CD14-positive monocyte (primary cell): ENCODE measurements around the gene P2RX5. TPM values are rescaled to one million over a fixed set of nuclear protein-coding genes. Genes with fewer than 3 reads are reported as not detected.
A peak's percentile ranks its signal among the peaks of the same experiment; 100 is the strongest.

ENCODE experiments used
- DNase-seq, 3 donors: peaks; one replicate each; pipeline ENCODE4 v3.0.0-alpha.2; 2011 to 2022
- H2AFZ ChIP-seq: 2 replicates; pipeline ENCODE4 v1.6.0; 2012; ENCODE audit warnings: mild to moderate bottlenecking, low read depth, low read length, inconsistent platforms; ENCODE audit not compliant: insufficient read depth, poor library complexity, severe bottlenecking
- H3K27ac ChIP-seq, 2 donors: 1 replicate in 1 of 2; 2 replicates in 1 of 2; pipeline ENCODE4 v1.5.1; 2012 to 2013; ENCODE audit warnings: low read length in 2 of 2, control low read depth in 1 of 2, inconsistent platforms in 1 of 2, low read depth in 1 of 2, mild to moderate bottlenecking in 1 of 2
- H3K27me3 ChIP-seq, 2 donors: one replicate each; pipeline versions ENCODE4 v1.6.0 to v1.6.1; 2011 to 2013; ENCODE audit warnings: low read length in 2 of 2; ENCODE audit not compliant: control insufficient read depth in 2 of 2, insufficient read depth in 2 of 2
- H3K36me3 ChIP-seq, 2 donors: replicated peaks in 1 of 2; 1 replicate in 1 of 2; 2 replicates in 1 of 2; pipeline versions ENCODE4 v1.5.1 to v1.6.1; 2012 to 2013; ENCODE audit warnings: low read length in 2 of 2, control low read depth in 1 of 2, inconsistent platforms in 1 of 2, mild to moderate bottlenecking in 1 of 2; ENCODE audit not compliant: insufficient read depth in 2 of 2, control insufficient read depth in 1 of 2
- H3K4me1 ChIP-seq, 2 donors: 1 replicate in 1 of 2; 2 replicates in 1 of 2; pipeline versions ENCODE4 v1.5.1 to v1.6.1; 2012 to 2013; ENCODE audit warnings: low read length in 2 of 2, control low read depth in 1 of 2, inconsistent platforms in 1 of 2, mild to moderate bottlenecking in 1 of 2, moderate library complexity in 1 of 2; ENCODE audit not compliant: insufficient read depth in 2 of 2, control insufficient read depth in 1 of 2
- H3K4me2 ChIP-seq: replicated peaks from 2 replicates; pipeline ENCODE3; 2012; ENCODE audit warnings: low read length, moderate library complexity, mild to moderate bottlenecking; ENCODE audit not compliant: poor library complexity, severe bottlenecking; ENCODE audit errors: extremely low read depth
- H3K4me3 ChIP-seq, 3 experiments: fragments of 200-600 bp in 1 of 3; sonication (generic) in 1 of 3; replicated peaks in 1 of 3; 1 replicate in 2 of 3; 2 replicates in 1 of 3; pipeline ENCODE4 v1.5.1; 2011 to 2013; ENCODE audit warnings: low read length in 3 of 3, mild to moderate bottlenecking in 3 of 3, control low read depth in 2 of 3, low read depth in 2 of 3, inconsistent platforms in 1 of 3, moderate library complexity in 1 of 3
- H3K79me2 ChIP-seq: 2 replicates; pipeline ENCODE4 v1.6.0; 2012; ENCODE audit warnings: mild to moderate bottlenecking, control low read depth, inconsistent platforms, low read length, moderate library complexity; ENCODE audit not compliant: insufficient read depth
- H3K9ac ChIP-seq: 2 replicates; pipeline ENCODE4 v1.6.0; 2017; ENCODE audit warnings: low read length, mild to moderate bottlenecking; ENCODE audit not compliant: insufficient read depth, poor library complexity, severe bottlenecking
- H3K9me3 ChIP-seq, 2 donors: replicated peaks in 1 of 2; 1 replicate in 1 of 2; 2 replicates in 1 of 2; pipeline versions ENCODE4 v1.5.1 to v1.6.1; 2012 to 2013; ENCODE audit warnings: low read length in 2 of 2, control low read depth in 1 of 2; ENCODE audit not compliant: control insufficient read depth in 1 of 2, insufficient read depth in 1 of 2
- H4K20me1 ChIP-seq: 2 replicates; pipeline ENCODE4 v1.6.0; 2012; ENCODE audit warnings: mild to moderate bottlenecking, low read length, control low read depth, moderate library complexity; ENCODE audit not compliant: insufficient read depth
- H3K27ac Mint-ChIP-seq, 7 donors: one replicate each; pipeline ENCODE4 v1.8.0; 2020; ENCODE audit warnings: mild to moderate bottlenecking in 7 of 7, mixed read lengths in 7 of 7, moderate library complexity in 6 of 7, inconsistent platforms in 2 of 7
- H3K27me3 Mint-ChIP-seq, 3 donors: one replicate each; pipeline ENCODE4 v1.8.0; 2021 to 2022; ENCODE audit warnings: low read depth in 3 of 3, mild to moderate bottlenecking in 3 of 3, mixed read lengths in 3 of 3, moderate library complexity in 3 of 3, inconsistent platforms in 1 of 3
- H3K36me3 Mint-ChIP-seq, 2 donors: one replicate each; pipeline ENCODE4 v1.8.0; 2020; ENCODE audit warnings: mixed read lengths in 2 of 2, inconsistent platforms in 1 of 2, mild to moderate bottlenecking in 1 of 2
- H3K4me1 Mint-ChIP-seq: one replicate; pipeline ENCODE4 v1.8.0; 2020; ENCODE audit warnings: mild to moderate bottlenecking, mixed read lengths
- H3K4me3 Mint-ChIP-seq, 2 donors: one replicate each; pipeline ENCODE4 v1.8.0; 2020; ENCODE audit warnings: mild to moderate bottlenecking in 2 of 2, mixed read lengths in 2 of 2, moderate library complexity in 1 of 2
- H3K9me3 Mint-ChIP-seq, 7 donors: one replicate each; pipeline ENCODE4 v1.8.0; 2020 to 2022; ENCODE audit warnings: mixed read lengths in 7 of 7, mild to moderate bottlenecking in 6 of 7, moderate library complexity in 6 of 7, inconsistent platforms in 2 of 7
- WGBS: methylation state at CpG from one replicate; pipeline ENCODE4 v1.1.5; 2013; ENCODE audit warnings: missing lambda C conversion rate; ENCODE audit not compliant: insufficient coverage; 5-methylcytosine and 5-hydroxymethylcytosine counted together
- intact Hi-C, 2 donors: fragments of 100-400 bp; cut with micrococcal nuclease; formaldehyde crosslinking; loops; one replicate each; pipeline versions ENCODE4 v1.15.0 to v1.15.1; 2023
- polyA plus RNA-seq, 3 donors: library from polyadenylated mRNA; depleted of rRNA in 1 of 3; unstranded in 2 of 3; stranded (reverse) in 1 of 3; fragments of 300-500 nt in 2 of 3; fragments of >200 nt in 1 of 3; fragmentation: Illumina TruSeq in 2 of 3; gene quantifications; 1 replicate in 2 of 3; 2 replicates in 1 of 3; pipeline ENCODE4 v1.2.3, GENCODE V29; 2012 to 2021
- TF ChIP-seq, protein P1 (sequence below): fragments of 200-600 bp; IDR thresholded peaks from one replicate; pipeline ENCODE4 v1.8.0; 2022; ENCODE audit warnings: antibody characterized with exemption, mild to moderate bottlenecking

Gene P2RX5
- polyA plus RNA-seq, 3 donors = 0.64 to 8.8 (median 3.4) TPM

DNA sequence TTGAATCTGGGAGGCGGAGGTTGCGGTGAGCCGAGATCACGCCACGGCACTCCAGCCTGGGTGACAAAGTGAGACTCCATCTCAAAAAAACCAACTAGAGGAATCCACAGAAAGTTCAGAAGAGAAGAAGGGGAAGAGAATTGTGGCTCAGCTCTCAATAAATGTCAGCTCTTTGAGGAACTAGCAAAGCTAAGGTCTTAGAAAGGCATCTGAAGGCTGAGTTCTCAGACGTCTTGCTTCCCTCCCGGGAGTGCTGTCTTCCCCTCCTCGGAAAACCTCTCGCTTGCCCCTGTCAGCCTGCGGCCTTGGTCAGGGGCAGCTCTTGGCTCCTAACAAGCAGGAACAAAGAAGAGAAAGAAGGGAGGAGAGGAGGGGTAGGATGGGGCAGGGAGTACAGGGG, 65.2 kb downstream of the P2RX5 start:
- Histone ChIP-seq H3K4me3 (no peak overlapping the region), H3K36me3 (peaks cover 19 to 39% of the 10 kb centered on the region in 2 donors), H3K4me2 (no peak overlapping the region), H3K79me2 (peaks cover 19% of the 10 kb centered on the region), H3K9ac (no peak overlapping the region), H2AFZ (no peak overlapping the region), H3K4me1 (peaks cover 10 to 12% of the 10 kb centered on the region in 2 donors), H3K9me3 (no peaks in the 10 kb centered on the region), H3K27ac (no peak overlapping the region), H3K27me3 (no peaks in the 10 kb centered on the region), H4K20me1 (no peaks in the 10 kb centered on the region)
- peak overlapping the region in 5 of 7 donors; percentile 37 to 80 (median 69) for H3K27ac Mint-ChIP-seq
- H3K4me3 Mint-ChIP-seq = no peak overlapping the region
- WGBS = 86% methylated on average over 7 of the region's 10 CpGs
- no peak for DNase-seq
- peaks cover 0 to 4% (median 0%) of the 10 kb centered on the region in 3 donors for H3K27me3 Mint-ChIP-seq
- TF ChIP-seq, protein P1, sequence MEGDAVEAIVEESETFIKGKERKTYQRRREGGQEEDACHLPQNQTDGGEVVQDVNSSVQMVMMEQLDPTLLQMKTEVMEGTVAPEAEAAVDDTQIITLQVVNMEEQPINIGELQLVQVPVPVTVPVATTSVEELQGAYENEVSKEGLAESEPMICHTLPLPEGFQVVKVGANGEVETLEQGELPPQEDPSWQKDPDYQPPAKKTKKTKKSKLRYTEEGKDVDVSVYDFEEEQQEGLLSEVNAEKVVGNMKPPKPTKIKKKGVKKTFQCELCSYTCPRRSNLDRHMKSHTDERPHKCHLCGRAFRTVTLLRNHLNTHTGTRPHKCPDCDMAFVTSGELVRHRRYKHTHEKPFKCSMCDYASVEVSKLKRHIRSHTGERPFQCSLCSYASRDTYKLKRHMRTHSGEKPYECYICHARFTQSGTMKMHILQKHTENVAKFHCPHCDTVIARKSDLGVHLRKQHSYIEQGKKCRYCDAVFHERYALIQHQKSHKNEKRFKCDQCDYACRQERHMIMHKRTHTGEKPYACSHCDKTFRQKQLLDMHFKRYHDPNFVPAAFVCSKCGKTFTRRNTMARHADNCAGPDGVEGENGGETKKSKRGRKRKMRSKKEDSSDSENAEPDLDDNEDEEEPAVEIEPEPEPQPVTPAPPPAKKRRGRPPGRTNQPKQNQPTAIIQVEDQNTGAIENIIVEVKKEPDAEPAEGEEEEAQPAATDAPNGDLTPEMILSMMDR = no peak
- intact Hi-C loops = loop anchor here in 1 of 2 donors (10.0 kb wide), 1 partner anchor 586 kb away; no protein-coding TSS in a partner anchor
- peaks cover 36 to 50% of the 10 kb centered on the region in 2 donors for H3K36me3 Mint-ChIP-seq
- H3K4me1 Mint-ChIP-seq = peaks cover 14% of the 10 kb centered on the region
- peaks cover 0 to 2% (median 0%) of the 10 kb centered on the region in 7 donors for H3K9me3 Mint-ChIP-seq

DNA sequence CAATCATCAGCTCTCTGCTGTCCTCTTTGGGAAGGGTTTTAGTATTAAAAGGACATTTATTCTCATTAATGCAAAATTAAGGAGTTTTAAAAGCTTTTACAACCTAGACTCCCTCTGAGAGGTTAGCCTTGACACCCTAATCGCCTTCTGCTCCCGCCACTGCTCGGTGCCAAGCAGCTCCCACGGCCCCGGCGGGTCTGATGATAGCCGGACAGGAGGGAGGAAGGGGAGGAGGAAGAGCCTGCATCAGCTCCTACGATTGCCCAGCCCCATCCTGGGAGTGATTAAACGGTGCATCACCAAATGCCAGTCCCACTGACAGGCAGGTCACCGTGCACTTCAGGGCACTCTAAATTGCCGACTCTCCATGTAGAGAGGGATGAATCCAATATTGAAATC, 68.2 kb downstream of the P2RX5 start:
- Histone ChIP-seq H3K9me3 (no peaks in the 10 kb centered on the region), H3K4me3 (no peak overlapping the region), H3K27me3 (no peaks in the 10 kb centered on the region), H3K4me2 (no peak overlapping the region), H3K36me3 (peaks cover 39 to 64% of the 10 kb centered on the region in 2 donors), H3K4me1 (no peaks in the 10 kb centered on the region), H4K20me1 (no peaks in the 10 kb centered on the region), H3K79me2 (peaks cover 5% of the 10 kb centered on the region), H3K9ac (no peak overlapping the region), H2AFZ (no peak overlapping the region), H3K27ac (no peak overlapping the region)
- no peaks in the 10 kb centered on the region for H3K27me3 Mint-ChIP-seq
- peak overlapping the region in 1 of 7 donors; percentile 22 for H3K27ac Mint-ChIP-seq
- H3K36me3 Mint-ChIP-seq = peaks cover 56 to 78% of the 10 kb centered on the region in 2 donors
- intact Hi-C loops = no loop called here
- no peak for DNase-seq
- TF ChIP-seq, protein P1 = no peak
- WGBS = no CpG with 5 or more reads among the region's 11 CpGs
- peaks cover 3% of the 10 kb centered on the region for H3K4me1 Mint-ChIP-seq
- peaks cover 0 to 2% (median 0%) of the 10 kb centered on the region in 7 donors for H3K9me3 Mint-ChIP-seq
- no peak overlapping the region for H3K4me3 Mint-ChIP-seq
